ENCODE data around the gene GPANK1.

Gene GPANK1

GRCh38 chr6:31692886-31693285, 28.1 kb upstream of the GPANK1 start:
- intact Hi-C loops (cut with DNase I) = no loop called here
- DNase-seq = no peak

- DNase-seq = peak in 21 of 42 donors; percentile 11 to 78 (median 39)
- intact Hi-C loops (cut with DNase I) = no loop called here
These were observed 27.6 kb upstream of the GPANK1 start for GRCh38 chr6:31692353-31692752.

- DNase-seq = no peak
- intact Hi-C loops (cut with DNase I) = no loop called here
These were observed 26.8 kb upstream of the GPANK1 start for GRCh38 chr6:31691564-31692108.

GRCh38 chr6:31691078-31691463, 26.3 kb upstream of the GPANK1 start:
- intact Hi-C loops (cut with DNase I) = no loop called here
- DNase-seq = no peak

- DNase-seq = peak in 34 of 42 donors; percentile 12 to 79 (median 54)
- intact Hi-C loops (cut with DNase I) = no loop called here
These were observed 25.7 kb upstream of the GPANK1 start for GRCh38 chr6:31690231-31691077.

GRCh38 chr6:31689249-31690110, 24.7 kb upstream of the GPANK1 start:
- DNase-seq = no peak
- intact Hi-C loops (cut with DNase I) = no loop called here

- intact Hi-C loops (cut with DNase I) = no loop called here
- DNase-seq = no peak
These were observed 23.3 kb upstream of the GPANK1 start for GRCh38 chr6:31687860-31688693.

- intact Hi-C loops (cut with DNase I) = no loop called here
- DNase-seq = no peak
These were observed 22.5 kb upstream of the GPANK1 start for GRCh38 chr6:31687321-31687720.

- no peak for DNase-seq
These were observed 21.7 kb upstream of the GPANK1 start for GRCh38 chr6:31686483-31686882.

GRCh38 chr6:31683591-31683990, 18.8 kb upstream of the GPANK1 start:
- intact Hi-C loops (cut with DNase I) = no loop called here
- DNase-seq = no peak

More at GRCh38 chr6:31686483-31686882, 21.7 kb upstream of the GPANK1 start:
- intact Hi-C loops (cut with DNase I) = no loop called here

GRCh38 chr6:31681135-31681671, 16.4 kb upstream of the GPANK1 start:
- peak in 23 of 42 donors; percentile 18 to 67 (median 38) for DNase-seq
- intact Hi-C loops (cut with DNase I) = loop anchor here (2.0 kb wide), 1 partner anchor 150 kb away; no protein-coding TSS in a partner anchor

- peak; percentile 69 to 93 (median 82) for DNase-seq
- intact Hi-C loops (cut with DNase I) = loop anchor here (2.0 kb wide), 1 partner anchor 150 kb away; no protein-coding TSS in a partner anchor
These were observed 15.7 kb upstream of the GPANK1 start, which contains the start of gene LY6G5C for GRCh38 chr6:31680226-31681134. LY6G5C (minus strand) TSS chr6:31681067; CDS start chr6:31680373, 694 bp downstream.

- no peak for DNase-seq
- intact Hi-C loops (cut with DNase I) = no loop called here
These were observed 13.2 kb upstream of the GPANK1 start for GRCh38 chr6:31677955-31678354.

GRCh38 chr6:31676904-31677303, 12.1 kb upstream of the GPANK1 start:
- intact Hi-C loops (cut with DNase I) = no loop called here

GRCh38 chr6:31676322-31676903, 11.6 kb upstream of the GPANK1 start:
- no peak for DNase-seq
- intact Hi-C loops (cut with DNase I) = no loop called here

More at GRCh38 chr6:31676904-31677303, 12.1 kb upstream of the GPANK1 start:
- DNase-seq = no peak

GRCh38 chr6:31669676-31670075, 4.9 kb upstream of the GPANK1 start, which contains the start of gene LY6G5B:
LY6G5B (plus strand) TSS chr6:31669976; CDS start chr6:31670951, 975 bp downstream.
- intact Hi-C loops (cut with DNase I) = loop anchor here (5.0 kb wide), 1 partner anchor 47 kb away; the partner anchor contains the start of gene PRRC2A
- no peak for DNase-seq

All from head of caudate nucleus (tissue), 42 donors.